ENCODE data around the gene PNCK. TPM values are rescaled to one million over a fixed set of nuclear protein-coding genes. Genes with fewer than 3 reads are reported as not detected.

Gene PNCK
- total and polyA plus RNA-seq, 10 of the 15 experiments (the other 5 are each of a cell fraction or from before 2014, with no cell fraction given): 0.21 to 0.67 (median 0.54) TPM; not detected in 7

DNA sequence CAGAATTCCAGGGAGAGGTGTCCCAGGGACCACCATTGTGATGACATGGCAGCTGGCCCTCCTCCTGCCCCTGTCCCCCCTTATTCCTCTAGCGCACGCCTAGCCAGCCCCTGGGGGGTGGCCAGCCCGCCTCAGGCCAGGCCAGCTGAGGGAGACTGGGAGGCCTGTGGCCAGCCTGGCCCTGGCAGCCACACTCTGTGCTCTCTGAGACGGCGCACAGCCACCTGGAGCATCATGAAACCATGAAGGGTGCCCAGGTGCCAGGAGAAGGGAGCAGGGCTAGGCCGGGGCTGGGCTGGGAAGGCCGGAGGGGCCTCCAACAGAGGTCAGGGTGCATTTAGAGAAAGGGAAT is 41.0 kb downstream of the PNCK start (continued):
- TF ChIP-seq HDGF (IDR thresholded peaks at IDR 0.05): no peak
- TF ChIP-seq, protein P1, sequence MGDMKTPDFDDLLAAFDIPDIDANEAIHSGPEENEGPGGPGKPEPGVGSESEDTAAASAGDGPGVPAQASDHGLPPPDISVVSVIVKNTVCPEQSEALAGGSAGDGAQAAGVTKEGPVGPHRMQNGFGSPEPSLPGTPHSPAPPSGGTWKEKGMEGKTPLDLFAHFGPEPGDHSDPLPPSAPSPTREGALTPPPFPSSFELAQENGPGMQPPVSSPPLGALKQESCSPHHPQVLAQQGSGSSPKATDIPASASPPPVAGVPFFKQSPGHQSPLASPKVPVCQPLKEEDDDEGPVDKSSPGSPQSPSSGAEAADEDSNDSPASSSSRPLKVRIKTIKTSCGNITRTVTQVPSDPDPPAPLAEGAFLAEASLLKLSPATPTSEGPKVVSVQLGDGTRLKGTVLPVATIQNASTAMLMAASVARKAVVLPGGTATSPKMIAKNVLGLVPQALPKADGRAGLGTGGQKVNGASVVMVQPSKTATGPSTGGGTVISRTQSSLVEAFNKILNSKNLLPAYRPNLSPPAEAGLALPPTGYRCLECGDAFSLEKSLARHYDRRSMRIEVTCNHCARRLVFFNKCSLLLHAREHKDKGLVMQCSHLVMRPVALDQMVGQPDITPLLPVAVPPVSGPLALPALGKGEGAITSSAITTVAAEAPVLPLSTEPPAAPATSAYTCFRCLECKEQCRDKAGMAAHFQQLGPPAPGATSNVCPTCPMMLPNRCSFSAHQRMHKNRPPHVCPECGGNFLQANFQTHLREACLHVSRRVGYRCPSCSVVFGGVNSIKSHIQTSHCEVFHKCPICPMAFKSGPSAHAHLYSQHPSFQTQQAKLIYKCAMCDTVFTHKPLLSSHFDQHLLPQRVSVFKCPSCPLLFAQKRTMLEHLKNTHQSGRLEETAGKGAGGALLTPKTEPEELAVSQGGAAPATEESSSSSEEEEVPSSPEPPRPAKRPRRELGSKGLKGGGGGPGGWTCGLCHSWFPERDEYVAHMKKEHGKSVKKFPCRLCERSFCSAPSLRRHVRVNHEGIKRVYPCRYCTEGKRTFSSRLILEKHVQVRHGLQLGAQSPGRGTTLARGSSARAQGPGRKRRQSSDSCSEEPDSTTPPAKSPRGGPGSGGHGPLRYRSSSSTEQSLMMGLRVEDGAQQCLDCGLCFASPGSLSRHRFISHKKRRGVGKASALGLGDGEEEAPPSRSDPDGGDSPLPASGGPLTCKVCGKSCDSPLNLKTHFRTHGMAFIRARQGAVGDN (IDR thresholded peaks at IDR 0.05): no peak
- TF ChIP-seq, protein P2, sequence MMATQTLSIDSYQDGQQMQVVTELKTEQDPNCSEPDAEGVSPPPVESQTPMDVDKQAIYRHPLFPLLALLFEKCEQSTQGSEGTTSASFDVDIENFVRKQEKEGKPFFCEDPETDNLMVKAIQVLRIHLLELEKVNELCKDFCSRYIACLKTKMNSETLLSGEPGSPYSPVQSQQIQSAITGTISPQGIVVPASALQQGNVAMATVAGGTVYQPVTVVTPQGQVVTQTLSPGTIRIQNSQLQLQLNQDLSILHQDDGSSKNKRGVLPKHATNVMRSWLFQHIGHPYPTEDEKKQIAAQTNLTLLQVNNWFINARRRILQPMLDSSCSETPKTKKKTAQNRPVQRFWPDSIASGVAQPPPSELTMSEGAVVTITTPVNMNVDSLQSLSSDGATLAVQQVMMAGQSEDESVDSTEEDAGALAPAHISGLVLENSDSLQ (IDR thresholded peaks at IDR 0.05): no peak
- TF ChIP-seq, protein P3, sequence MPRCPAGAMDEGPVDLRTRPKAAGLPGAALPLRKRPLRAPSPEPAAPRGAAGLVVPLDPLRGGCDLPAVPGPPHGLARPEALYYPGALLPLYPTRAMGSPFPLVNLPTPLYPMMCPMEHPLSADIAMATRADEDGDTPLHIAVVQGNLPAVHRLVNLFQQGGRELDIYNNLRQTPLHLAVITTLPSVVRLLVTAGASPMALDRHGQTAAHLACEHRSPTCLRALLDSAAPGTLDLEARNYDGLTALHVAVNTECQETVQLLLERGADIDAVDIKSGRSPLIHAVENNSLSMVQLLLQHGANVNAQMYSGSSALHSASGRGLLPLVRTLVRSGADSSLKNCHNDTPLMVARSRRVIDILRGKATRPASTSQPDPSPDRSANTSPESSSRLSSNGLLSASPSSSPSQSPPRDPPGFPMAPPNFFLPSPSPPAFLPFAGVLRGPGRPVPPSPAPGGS (IDR thresholded peaks at IDR 0.05; ENCODE audit: borderline replicate concordance, insufficient read depth, low read depth, low read length, poor library complexity, severe bottlenecking): no peak
- TF ChIP-seq, protein P4, sequence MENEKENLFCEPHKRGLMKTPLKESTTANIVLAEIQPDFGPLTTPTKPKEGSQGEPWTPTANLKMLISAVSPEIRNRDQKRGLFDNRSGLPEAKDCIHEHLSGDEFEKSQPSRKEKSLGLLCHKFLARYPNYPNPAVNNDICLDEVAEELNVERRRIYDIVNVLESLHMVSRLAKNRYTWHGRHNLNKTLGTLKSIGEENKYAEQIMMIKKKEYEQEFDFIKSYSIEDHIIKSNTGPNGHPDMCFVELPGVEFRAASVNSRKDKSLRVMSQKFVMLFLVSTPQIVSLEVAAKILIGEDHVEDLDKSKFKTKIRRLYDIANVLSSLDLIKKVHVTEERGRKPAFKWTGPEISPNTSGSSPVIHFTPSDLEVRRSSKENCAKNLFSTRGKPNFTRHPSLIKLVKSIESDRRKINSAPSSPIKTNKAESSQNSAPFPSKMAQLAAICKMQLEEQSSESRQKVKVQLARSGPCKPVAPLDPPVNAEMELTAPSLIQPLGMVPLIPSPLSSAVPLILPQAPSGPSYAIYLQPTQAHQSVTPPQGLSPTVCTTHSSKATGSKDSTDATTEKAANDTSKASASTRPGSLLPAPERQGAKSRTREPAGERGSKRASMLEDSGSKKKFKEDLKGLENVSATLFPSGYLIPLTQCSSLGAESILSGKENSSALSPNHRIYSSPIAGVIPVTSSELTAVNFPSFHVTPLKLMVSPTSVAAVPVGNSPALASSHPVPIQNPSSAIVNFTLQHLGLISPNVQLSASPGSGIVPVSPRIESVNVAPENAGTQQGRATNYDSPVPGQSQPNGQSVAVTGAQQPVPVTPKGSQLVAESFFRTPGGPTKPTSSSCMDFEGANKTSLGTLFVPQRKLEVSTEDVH (IDR thresholded peaks at IDR 0.05; ENCODE audit: low read depth, partially characterized antibody): no peak
